Transverse colon (tissue), 3 donors: ENCODE data around the gene MTMR11.

ENCODE experiments used
- CTCF ChIP-seq, 5 experiments: fragments of 200-600 bp in 3 of 5; fragments of 450-650 bp in 2 of 5; sonication (generic) in 3 of 5; IDR thresholded peaks; 1 replicate in 2 of 5; 2 replicates in 3 of 5; pipeline ENCODE4 v1.5.1; 2016 to 2017; ENCODE audit warnings: antibody characterized with exemption in 5 of 5, inconsistent platforms in 3 of 5, mild to moderate bottlenecking in 2 of 5, moderate library complexity in 1 of 5
- EP300 ChIP-seq: sonication (generic); formaldehyde crosslinking; IDR thresholded peaks from one replicate; pipeline ENCODE4 v1.6.1; 2017; ENCODE audit warnings: antibody characterized with exemption, low read depth

DNA sequence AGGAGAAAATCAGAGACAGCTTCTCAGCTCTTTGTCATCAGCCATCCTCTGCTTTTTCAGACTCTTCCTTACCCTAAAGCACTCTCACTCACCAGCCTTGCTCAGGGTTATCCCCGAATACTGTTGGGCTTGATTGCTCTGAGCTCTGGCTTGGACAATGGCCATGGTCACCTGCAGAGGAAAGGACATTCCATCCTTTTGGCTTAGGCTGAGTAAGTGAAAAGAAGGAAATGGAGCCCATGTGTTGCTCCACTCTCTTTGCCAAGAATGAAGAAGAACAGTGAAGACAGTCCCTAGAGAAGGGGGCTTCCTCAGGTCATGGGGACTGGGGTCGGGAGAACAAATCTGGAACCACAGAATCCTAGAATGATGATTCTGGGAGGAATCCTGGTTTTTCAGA lies 2.3 kb downstream of the MTMR11 start:
- TF ChIP-seq EP300 (no peak), CTCF (IDR thresholded peaks at IDR 0.05) (no peak)
